GM23338 (cell line): Measurements from ENCODE around the gene FGA. TPM values are rescaled to one million over a fixed set of nuclear protein-coding genes. Genes with fewer than 3 reads are reported as not detected.

Experiments
- ATAC-seq: fragments of 200-7000 bp; cut with Tn5 transposase; 3 replicates; pipeline ENCODE4 v1.9.1; 2020
- DNase-seq: peaks from one replicate; pipeline ENCODE4 v3.0.0-alpha.2; 2015; ENCODE audit warnings: low spot score
- H2AFZ ChIP-seq: fragments of 200-600 bp; sonication (generic); 2 replicates; pipeline ENCODE4 v1.8.0; 2016; ENCODE audit warnings: antibody characterized with exemption, mild to moderate bottlenecking, moderate library complexity
- H3F3A ChIP-seq: fragments of 200-600 bp; sonication (generic); replicated peaks from 2 replicates; pipeline ENCODE4 v1.8.0; 2017; ENCODE audit warnings: antibody characterized with exemption, mixed run types, low read depth
- H3K27ac ChIP-seq: fragments of 200-600 bp; sonication (generic); 2 replicates; pipeline ENCODE4 v1.6.1; 2016; ENCODE audit warnings: low read depth
- H3K27me3 ChIP-seq: fragments of 200-600 bp; sonication (generic); 2 replicates; pipeline ENCODE4 v1.8.0; 2016; ENCODE audit warnings: mild to moderate bottlenecking, mixed run types, moderate library complexity; ENCODE audit not compliant: insufficient read depth
- H3K36me3 ChIP-seq: fragments of 200-600 bp; sonication (generic); 2 replicates; pipeline ENCODE4 v1.8.0; 2016; ENCODE audit warnings: mild to moderate bottlenecking; ENCODE audit not compliant: insufficient read depth
- H3K4me1 ChIP-seq: fragments of 200-600 bp; sonication (generic); 2 replicates; pipeline ENCODE4 v1.8.0; 2016; ENCODE audit warnings: mild to moderate bottlenecking, moderate library complexity; ENCODE audit not compliant: insufficient read depth
- H3K4me2 ChIP-seq: fragments of 200-600 bp; sonication (generic); 2 replicates; pipeline ENCODE4 v1.7.1; 2017; ENCODE audit warnings: mixed run types
- H3K4me3 ChIP-seq: fragments of 200-600 bp; sonication (generic); 2 replicates; pipeline ENCODE4 v1.6.1; 2016; ENCODE audit warnings: mixed run types
- H3K79me2 ChIP-seq: fragments of 200-600 bp; sonication (generic); replicated peaks from 2 replicates; pipeline ENCODE4 v1.8.0; 2017; ENCODE audit warnings: mild to moderate bottlenecking; ENCODE audit not compliant: insufficient read depth
- H3K9me2 ChIP-seq: fragments of 200-600 bp; sonication (generic); 2 replicates; pipeline ENCODE4 v1.8.0; 2017; ENCODE audit not compliant: insufficient read depth
- H4K20me1 ChIP-seq: fragments of 200-600 bp; sonication (generic); replicated peaks from 2 replicates; pipeline ENCODE4 v1.8.0; 2017; ENCODE audit warnings: mild to moderate bottlenecking; ENCODE audit not compliant: insufficient read depth
- H3K27ac Mint-ChIP-seq: 2 replicates; pipeline ENCODE4 v1.8.0; 2020; ENCODE audit warnings: inconsistent platforms, mild to moderate bottlenecking, moderate library complexity, mixed read lengths
- H3K27me3 Mint-ChIP-seq: 3 replicates; pipeline ENCODE4 v1.8.0; 2022; ENCODE audit warnings: low read depth, mild to moderate bottlenecking, moderate library complexity, mixed read lengths, inconsistent platforms; ENCODE audit not compliant: insufficient read depth, poor library complexity
- H3K36me3 Mint-ChIP-seq: 3 replicates; pipeline ENCODE4 v1.8.0; 2021; ENCODE audit warnings: low read depth, mild to moderate bottlenecking, inconsistent platforms, moderate library complexity, mixed read lengths
- H3K4me1 Mint-ChIP-seq: 3 replicates; pipeline ENCODE4 v1.8.0; 2020; ENCODE audit warnings: mild to moderate bottlenecking, inconsistent platforms, mixed read lengths
- H3K4me3 Mint-ChIP-seq: 3 replicates; pipeline ENCODE4 v1.8.0; 2021; ENCODE audit warnings: moderate library complexity, mild to moderate bottlenecking, inconsistent platforms, mixed read lengths
- H3K9me3 Mint-ChIP-seq: 3 replicates; pipeline ENCODE4 v1.8.0; 2020; ENCODE audit warnings: moderate library complexity, mild to moderate bottlenecking, inconsistent platforms, mixed read lengths
- CREB1 ChIP-seq: fragments of 250-450 bp; sonication (Bioruptor Pico); IDR thresholded peaks from 2 replicates; pipeline ENCODE4 v1.5.0; 2020; ENCODE audit warnings: low read depth, mild to moderate bottlenecking, moderate library complexity
- EZH2 ChIP-seq: fragments of 200-600 bp; sonication (generic); IDR thresholded peaks from one replicate; pipeline ENCODE4 v1.8.0; 2017; ENCODE audit warnings: antibody characterized with exemption, mild to moderate bottlenecking, low read depth; ENCODE audit not compliant: unreplicated experiment
- EZH2phosphoT487 ChIP-seq: fragments of 200-600 bp; sonication (generic); IDR thresholded peaks from one replicate; pipeline ENCODE4 v1.8.1; 2018; ENCODE audit warnings: antibody characterized with exemption; ENCODE audit not compliant: unreplicated experiment
- JUNB ChIP-seq: IDR thresholded peaks from one replicate; pipeline ENCODE4 v1.6.1; 2016; ENCODE audit warnings: antibody characterized with exemption; ENCODE audit not compliant: unreplicated experiment
- NANOG ChIP-seq: IDR thresholded peaks from 2 replicates; pipeline ENCODE4 v1.6.1; 2016; ENCODE audit warnings: antibody characterized with exemption, borderline replicate concordance
- POLR2AphosphoS5 ChIP-seq: IDR thresholded peaks from 2 replicates; pipeline ENCODE4 v1.6.1; 2016; ENCODE audit warnings: antibody characterized with exemption, low read depth
- STAT1 ChIP-seq: IDR thresholded peaks from one replicate; pipeline ENCODE4 v1.6.1; 2016; ENCODE audit warnings: antibody characterized with exemption; ENCODE audit not compliant: unreplicated experiment
- ZNF114 ChIP-seq: fragments of 250-450 bp; sonication (Bioruptor Pico); IDR thresholded peaks from 2 replicates; pipeline ENCODE4 v1.5.0; 2020; ENCODE audit warnings: mild to moderate bottlenecking, moderate library complexity
- ZNF331 ChIP-seq: fragments of 250-450 bp; sonication (Bioruptor Pico); IDR thresholded peaks from 2 replicates; pipeline ENCODE4 v1.5.0; 2020; ENCODE audit warnings: low read depth, mild to moderate bottlenecking, moderate library complexity
- polyA plus RNA-seq: library from polyadenylated mRNA; unstranded; fragments of >200 nt; fragmentation: Nextera tagmentation; extraction: Ambion mirVana; gene quantifications from 2 replicates; pipeline ENCODE4 v1.2.1, GENCODE V29; 2016
- total RNA-seq: library from RNA; depleted of rRNA; stranded (reverse); fragments of >200 nt; shearing (Covaris generic); gene quantifications from 2 replicates; pipeline ENCODE4 v1.2.3, GENCODE V29; 2014
- TF ChIP-seq, protein P1 (sequence below): fragments of 250-450 bp; sonication (Bioruptor Pico); IDR thresholded peaks from 2 replicates; pipeline ENCODE4 v1.5.0; 2020; ENCODE audit warnings: mild to moderate bottlenecking, moderate library complexity
- TF ChIP-seq, protein P2 (sequence below): IDR thresholded peaks from 2 replicates; pipeline ENCODE4 v1.6.1; 2016; ENCODE audit warnings: antibody characterized with exemption
- TF ChIP-seq, protein P3 (sequence below), 2 experiments: fragments of 200-600 bp in 1 of 2; sonication (generic) in 1 of 2; conservative IDR thresholded peaks; 2 replicates each; pipeline versions ENCODE4 v1.5.1 to v1.6.1; 2016 to 2017; ENCODE audit warnings: antibody characterized with exemption in 2 of 2, low read depth in 2 of 2, mild to moderate bottlenecking in 2 of 2, moderate library complexity in 1 of 2
- TF ChIP-seq, protein P4 (sequence below): IDR thresholded peaks from one replicate; pipeline ENCODE4 v1.6.1; 2018; ENCODE audit warnings: antibody characterized with exemption; ENCODE audit not compliant: unreplicated experiment

Gene FGA
- total and polyA plus RNA-seq, 2 experiments from 2014 or later, result not detected

DNA sequence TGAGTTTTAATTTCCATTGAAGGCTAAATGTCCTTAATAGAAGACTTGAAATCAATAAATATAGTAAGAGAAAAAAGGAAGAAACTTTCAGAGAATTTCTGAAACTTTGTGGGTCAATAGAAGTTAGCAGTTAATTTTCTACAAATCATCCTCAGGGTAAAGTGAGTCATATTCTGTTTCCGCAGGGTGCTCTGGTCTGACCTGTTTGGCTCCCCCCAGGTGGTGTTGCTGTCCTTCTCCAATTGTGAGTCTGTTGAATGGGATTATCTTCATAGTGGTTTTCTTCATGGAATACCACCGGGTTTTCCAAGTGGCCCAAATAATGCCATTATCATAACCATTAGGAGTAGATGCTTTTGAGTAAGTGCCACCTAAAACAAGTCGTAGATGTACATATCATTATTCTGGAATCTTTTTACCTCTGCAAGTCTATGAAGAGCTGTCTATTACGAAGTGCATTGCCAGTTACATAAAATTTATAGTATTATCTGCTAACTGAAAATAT is 14.2 kb upstream of the FGA start:
- H2AFZ ChIP-seq, result no peak overlapping the region
- Mint-ChIP-seq H3K36me3 (no peaks in the 10 kb centered on the region), H3K4me3 (no peak overlapping the region), H3K27me3 (peaks cover 2% of the 10 kb centered on the region), H3K4me1 (peaks cover 7% of the 10 kb centered on the region), H3K27ac (no peak overlapping the region), H3K9me3 (no peaks in the 10 kb centered on the region)
- no peaks in the 10 kb centered on the region for H3K36me3 ChIP-seq
- H3K27ac ChIP-seq, result no peak overlapping the region
- DNase-seq (no peak), ATAC-seq (no peak)
- TF ChIP-seq EZH2, result no peak
- TF ChIP-seq POLR2AphosphoS5, result no peak
- TF ChIP-seq, protein P1, sequence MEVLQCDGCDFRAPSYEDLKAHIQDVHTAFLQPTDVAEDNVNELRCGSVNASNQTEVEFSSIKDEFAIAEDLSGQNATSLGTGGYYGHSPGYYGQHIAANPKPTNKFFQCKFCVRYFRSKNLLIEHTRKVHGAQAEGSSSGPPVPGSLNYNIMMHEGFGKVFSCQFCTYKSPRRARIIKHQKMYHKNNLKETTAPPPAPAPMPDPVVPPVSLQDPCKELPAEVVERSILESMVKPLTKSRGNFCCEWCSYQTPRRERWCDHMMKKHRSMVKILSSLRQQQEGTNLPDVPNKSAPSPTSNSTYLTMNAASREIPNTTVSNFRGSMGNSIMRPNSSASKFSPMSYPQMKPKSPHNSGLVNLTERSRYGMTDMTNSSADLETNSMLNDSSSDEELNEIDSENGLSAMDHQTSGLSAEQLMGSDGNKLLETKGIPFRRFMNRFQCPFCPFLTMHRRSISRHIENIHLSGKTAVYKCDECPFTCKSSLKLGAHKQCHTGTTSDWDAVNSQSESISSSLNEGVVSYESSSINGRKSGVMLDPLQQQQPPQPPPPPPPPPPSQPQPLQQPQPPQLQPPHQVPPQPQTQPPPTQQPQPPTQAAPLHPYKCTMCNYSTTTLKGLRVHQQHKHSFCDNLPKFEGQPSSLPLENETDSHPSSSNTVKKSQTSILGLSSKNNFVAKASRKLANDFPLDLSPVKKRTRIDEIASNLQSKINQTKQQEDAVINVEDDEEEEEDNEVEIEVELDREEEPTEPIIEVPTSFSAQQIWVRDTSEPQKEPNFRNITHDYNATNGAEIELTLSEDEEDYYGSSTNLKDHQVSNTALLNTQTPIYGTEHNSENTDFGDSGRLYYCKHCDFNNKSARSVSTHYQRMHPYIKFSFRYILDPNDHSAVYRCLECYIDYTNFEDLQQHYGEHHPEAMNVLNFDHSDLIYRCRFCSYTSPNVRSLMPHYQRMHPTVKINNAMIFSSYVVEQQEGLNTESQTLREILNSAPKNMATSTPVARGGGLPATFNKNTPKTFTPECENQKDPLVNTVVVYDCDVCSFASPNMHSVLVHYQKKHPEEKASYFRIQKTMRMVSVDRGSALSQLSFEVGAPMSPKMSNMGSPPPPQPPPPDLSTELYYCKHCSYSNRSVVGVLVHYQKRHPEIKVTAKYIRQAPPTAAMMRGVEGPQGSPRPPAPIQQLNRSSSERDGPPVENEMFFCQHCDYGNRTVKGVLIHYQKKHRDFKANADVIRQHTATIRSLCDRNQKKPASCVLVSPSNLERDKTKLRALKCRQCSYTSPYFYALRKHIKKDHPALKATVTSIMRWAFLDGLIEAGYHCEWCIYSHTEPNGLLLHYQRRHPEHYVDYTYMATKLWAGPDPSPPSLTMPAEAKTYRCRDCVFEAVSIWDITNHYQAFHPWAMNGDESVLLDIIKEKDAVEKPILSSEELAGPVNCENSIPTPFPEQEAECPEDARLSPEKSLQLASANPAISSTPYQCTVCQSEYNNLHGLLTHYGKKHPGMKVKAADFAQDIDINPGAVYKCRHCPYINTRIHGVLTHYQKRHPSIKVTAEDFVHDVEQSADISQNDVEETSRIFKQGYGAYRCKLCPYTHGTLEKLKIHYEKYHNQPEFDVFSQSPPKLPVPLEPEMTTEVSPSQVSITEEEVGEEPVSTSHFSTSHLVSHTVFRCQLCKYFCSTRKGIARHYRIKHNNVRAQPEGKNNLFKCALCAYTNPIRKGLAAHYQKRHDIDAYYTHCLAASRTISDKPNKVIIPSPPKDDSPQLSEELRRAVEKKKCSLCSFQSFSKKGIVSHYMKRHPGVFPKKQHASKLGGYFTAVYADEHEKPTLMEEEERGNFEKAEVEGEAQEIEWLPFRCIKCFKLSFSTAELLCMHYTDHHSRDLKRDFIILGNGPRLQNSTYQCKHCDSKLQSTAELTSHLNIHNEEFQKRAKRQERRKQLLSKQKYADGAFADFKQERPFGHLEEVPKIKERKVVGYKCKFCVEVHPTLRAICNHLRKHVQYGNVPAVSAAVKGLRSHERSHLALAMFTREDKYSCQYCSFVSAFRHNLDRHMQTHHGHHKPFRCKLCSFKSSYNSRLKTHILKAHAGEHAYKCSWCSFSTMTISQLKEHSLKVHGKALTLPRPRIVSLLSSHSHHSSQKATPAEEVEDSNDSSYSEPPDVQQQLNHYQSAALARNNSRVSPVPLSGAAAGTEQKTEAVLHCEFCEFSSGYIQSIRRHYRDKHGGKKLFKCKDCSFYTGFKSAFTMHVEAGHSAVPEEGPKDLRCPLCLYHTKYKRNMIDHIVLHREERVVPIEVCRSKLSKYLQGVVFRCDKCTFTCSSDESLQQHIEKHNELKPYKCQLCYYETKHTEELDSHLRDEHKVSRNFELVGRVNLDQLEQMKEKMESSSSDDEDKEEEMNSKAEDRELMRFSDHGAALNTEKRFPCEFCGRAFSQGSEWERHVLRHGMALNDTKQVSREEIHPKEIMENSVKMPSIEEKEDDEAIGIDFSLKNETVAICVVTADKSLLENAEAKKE (CRISPR knock-in tag), result no peak
- TF ChIP-seq NANOG, result no peak
- TF ChIP-seq ZNF331 (CRISPR knock-in tag), result no peak
- TF ChIP-seq, protein P2, sequence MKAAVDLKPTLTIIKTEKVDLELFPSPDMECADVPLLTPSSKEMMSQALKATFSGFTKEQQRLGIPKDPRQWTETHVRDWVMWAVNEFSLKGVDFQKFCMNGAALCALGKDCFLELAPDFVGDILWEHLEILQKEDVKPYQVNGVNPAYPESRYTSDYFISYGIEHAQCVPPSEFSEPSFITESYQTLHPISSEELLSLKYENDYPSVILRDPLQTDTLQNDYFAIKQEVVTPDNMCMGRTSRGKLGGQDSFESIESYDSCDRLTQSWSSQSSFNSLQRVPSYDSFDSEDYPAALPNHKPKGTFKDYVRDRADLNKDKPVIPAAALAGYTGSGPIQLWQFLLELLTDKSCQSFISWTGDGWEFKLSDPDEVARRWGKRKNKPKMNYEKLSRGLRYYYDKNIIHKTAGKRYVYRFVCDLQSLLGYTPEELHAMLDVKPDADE, result no peak
- no peak for TF ChIP-seq JUNB
- TF ChIP-seq STAT1, result no peak
- no peak for TF ChIP-seq EZH2phosphoT487
- TF ChIP-seq CREB1 (CRISPR knock-in tag), result no peak
- TF ChIP-seq ZNF114, result no peak
- TF ChIP-seq, protein P3, sequence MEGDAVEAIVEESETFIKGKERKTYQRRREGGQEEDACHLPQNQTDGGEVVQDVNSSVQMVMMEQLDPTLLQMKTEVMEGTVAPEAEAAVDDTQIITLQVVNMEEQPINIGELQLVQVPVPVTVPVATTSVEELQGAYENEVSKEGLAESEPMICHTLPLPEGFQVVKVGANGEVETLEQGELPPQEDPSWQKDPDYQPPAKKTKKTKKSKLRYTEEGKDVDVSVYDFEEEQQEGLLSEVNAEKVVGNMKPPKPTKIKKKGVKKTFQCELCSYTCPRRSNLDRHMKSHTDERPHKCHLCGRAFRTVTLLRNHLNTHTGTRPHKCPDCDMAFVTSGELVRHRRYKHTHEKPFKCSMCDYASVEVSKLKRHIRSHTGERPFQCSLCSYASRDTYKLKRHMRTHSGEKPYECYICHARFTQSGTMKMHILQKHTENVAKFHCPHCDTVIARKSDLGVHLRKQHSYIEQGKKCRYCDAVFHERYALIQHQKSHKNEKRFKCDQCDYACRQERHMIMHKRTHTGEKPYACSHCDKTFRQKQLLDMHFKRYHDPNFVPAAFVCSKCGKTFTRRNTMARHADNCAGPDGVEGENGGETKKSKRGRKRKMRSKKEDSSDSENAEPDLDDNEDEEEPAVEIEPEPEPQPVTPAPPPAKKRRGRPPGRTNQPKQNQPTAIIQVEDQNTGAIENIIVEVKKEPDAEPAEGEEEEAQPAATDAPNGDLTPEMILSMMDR (conservative IDR thresholded peaks at IDR 0.05; ENCODE audit: low read depth in 2 of 2), result no peak
- TF ChIP-seq, protein P4, sequence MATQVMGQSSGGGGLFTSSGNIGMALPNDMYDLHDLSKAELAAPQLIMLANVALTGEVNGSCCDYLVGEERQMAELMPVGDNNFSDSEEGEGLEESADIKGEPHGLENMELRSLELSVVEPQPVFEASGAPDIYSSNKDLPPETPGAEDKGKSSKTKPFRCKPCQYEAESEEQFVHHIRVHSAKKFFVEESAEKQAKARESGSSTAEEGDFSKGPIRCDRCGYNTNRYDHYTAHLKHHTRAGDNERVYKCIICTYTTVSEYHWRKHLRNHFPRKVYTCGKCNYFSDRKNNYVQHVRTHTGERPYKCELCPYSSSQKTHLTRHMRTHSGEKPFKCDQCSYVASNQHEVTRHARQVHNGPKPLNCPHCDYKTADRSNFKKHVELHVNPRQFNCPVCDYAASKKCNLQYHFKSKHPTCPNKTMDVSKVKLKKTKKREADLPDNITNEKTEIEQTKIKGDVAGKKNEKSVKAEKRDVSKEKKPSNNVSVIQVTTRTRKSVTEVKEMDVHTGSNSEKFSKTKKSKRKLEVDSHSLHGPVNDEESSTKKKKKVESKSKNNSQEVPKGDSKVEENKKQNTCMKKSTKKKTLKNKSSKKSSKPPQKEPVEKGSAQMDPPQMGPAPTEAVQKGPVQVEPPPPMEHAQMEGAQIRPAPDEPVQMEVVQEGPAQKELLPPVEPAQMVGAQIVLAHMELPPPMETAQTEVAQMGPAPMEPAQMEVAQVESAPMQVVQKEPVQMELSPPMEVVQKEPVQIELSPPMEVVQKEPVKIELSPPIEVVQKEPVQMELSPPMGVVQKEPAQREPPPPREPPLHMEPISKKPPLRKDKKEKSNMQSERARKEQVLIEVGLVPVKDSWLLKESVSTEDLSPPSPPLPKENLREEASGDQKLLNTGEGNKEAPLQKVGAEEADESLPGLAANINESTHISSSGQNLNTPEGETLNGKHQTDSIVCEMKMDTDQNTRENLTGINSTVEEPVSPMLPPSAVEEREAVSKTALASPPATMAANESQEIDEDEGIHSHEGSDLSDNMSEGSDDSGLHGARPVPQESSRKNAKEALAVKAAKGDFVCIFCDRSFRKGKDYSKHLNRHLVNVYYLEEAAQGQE, result no peak
- no peaks in the 10 kb centered on the region for H3K9me2 ChIP-seq
- no peak overlapping the region for H3K4me2 ChIP-seq
- no peak overlapping the region for H3K4me3 ChIP-seq
- H4K20me1 ChIP-seq, result no peaks in the 10 kb centered on the region
- no peaks in the 10 kb centered on the region for H3F3A ChIP-seq
- H3K27me3 ChIP-seq, result no peaks in the 10 kb centered on the region
- 0 out of 2 replicates have a peak, but pooled peaks cover 3% of the 10 kb centered on the region for H3K4me1 ChIP-seq
- H3K79me2 ChIP-seq, result no peaks in the 10 kb centered on the region
